Measurements from ENCODE around the gene HSPA1L.
"Not testable (repeated sequence)": the region's sequence is repeated elsewhere in the genome, so short reads cannot be mapped to it uniquely, and the experiment has no call there.

DNA sequence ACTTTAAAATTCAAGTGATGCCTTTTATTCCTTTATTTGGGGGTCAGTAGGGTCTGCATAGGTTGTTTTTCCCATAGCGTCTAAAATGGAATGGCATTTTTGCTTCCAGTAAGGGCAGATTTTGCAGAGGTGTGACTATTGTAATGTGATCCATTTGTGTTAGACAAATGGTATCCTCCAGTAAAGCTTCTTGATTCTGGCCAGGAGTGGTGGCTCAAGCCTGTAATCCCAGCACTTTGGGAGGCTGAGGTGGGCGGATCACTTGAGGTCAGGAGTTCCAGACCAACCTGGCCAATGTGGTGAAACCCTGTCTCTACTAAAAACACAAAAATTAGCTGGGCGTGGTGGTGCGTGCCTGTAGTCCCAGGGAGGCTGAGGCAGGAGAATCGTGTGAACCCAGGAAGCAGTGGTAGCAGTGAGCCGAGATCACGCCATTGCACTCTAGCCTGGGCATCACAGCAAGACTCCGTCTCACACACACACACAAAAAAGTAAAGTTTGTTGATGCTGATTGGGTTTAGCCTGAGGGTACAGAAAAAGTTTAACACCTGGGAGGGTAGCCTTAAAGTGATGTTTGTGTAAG lies 2.9 kb upstream of the HSPA1L start:
- TF ChIP-seq ZNF274 (IDR thresholded peaks at IDR 0.05; ENCODE audit: low read depth, low read length); YY1 (IDR thresholded peaks at IDR 0.05; ENCODE audit: insufficient read depth, insufficient read length): not testable (repeated sequence)

Data from NT2/D1 (cell line).